GM19395 (cell line): Measurements from ENCODE around the gene C1orf226.

ENCODE experiments used
- ATAC-seq: cut with Tn5 transposase; IDR thresholded peaks from one replicate; pipeline ENCODE4 v1.9.1; 2021; ENCODE audit warnings: mild to moderate bottlenecking, moderate library complexity; ENCODE audit not compliant: unreplicated experiment

The C1orf226 gene

GRCh38 chr1:162365284-162366020, 16.1 kb upstream of the C1orf226 start:
- no peak for ATAC-seq

- ATAC-seq, result no peak
These were observed 15.4 kb upstream of the C1orf226 start for GRCh38 chr1:162366149-162366548.

DNA sequence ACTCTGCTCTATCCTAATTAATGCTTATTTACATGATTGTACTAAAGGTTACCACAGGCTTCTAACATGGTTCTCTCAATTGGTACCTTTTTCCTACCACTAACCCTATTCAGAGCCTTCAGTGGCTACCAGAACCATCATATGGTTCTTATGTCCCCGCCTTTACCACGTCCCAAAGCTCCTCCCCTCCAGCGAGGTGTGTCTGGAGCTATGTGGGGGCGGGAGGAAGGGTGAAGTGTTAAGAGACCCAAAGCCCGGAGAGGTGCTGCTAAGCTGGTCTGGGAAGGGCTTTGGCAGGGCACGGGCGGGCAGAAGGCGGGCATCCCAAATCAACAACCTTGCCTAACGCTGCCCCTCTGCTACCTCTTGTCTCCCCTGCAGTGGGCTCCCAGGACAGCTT, 14.9 kb upstream of the C1orf226 start:
- ATAC-seq, result no peak

- no peak for ATAC-seq
These were observed 14.5 kb upstream of the C1orf226 start for GRCh38 chr1:162367073-162367472.

- no peak for ATAC-seq
These were observed 13.8 kb upstream of the C1orf226 start for GRCh38 chr1:162367772-162368171.

GRCh38 chr1:162368451-162368850, 13.1 kb upstream of the C1orf226 start:
- no peak for ATAC-seq

- ATAC-seq, result no peak
These were observed 12.0 kb upstream of the C1orf226 start for GRCh38 chr1:162369571-162369970.

DNA sequence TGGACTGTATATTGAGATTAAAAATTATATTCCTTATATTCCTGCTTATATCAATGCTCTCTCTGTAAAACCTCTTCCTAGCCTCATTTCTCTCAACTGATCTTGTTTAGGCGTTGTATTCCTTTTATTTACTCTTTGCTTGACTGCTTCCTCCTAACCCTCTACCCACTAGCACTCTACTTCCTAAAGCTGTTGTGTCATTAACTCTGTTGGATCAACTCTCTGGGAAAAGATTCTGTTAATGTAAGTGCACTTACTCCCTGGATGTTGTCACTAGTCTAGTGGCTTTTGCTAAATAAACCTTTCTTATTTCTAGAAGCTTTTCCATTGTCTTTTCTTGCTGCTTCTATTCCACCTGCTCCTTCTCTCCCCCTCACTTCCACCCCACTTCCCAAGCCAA, 11.4 kb upstream of the C1orf226 start:
- no peak for ATAC-seq

DNA sequence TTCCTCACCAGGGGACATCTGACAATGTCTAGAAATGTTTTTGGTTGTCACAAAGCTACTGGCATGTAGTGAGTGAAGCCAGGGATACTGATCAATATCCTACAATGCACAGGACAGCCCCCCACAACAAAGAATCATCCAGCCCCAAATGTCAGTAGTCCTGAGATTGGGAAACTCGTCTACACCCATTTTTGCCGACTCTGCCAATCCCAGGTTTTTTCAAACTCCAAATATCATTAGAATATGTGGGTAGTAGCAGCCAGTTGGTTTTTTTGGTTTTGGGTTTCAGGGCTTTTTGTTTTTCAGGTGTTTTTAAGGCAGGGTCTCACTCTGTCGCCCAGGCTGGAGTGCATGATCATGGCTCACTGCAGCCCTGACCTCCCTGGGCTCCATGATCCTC, 10.8 kb upstream of the C1orf226 start:
- no peak for ATAC-seq

GRCh38 chr1:162371611-162372010, 9.9 kb upstream of the C1orf226 start:
- no peak for ATAC-seq

DNA sequence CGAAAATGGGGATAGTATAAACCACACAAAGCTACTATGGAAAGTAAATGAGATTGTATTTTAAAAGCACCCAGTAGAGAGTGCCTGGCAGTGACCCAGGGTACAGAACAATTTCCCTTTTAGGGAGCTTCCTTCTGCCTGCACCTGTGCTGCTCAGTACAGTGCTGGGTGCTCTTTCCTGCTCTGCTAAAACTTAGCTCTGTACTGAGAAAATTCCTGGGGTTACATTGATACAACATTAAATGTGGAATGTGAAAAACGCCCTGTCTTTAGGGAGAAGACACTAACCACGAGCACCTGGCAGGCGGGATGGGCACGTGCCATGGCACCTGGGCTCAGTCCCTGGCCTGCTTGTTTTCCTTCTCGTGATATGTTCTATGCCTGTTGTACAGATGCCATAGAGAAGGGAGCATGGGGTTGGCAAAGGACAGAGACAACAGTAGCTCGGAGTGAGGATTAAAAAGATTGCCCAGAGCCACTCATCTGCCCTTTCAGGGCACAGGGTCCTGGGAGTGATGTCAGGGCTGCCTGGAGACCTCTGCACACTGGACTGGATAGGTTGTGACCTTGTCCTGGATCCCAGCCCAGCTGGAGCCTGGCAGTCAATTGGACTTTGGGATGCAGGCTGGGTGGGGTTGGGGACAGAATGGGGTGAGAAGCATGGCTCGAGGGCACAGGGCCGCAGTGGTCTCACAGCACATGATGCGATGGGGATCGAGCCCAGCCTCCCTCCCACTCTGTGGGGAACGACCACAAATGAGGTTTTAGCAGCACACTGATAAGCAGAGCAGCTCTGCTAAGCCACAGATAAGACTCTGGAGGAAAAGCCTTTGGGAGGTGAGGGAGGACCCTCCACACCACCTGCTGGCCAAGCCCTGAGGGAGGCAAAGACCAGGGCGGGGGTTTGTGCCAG, 9.1 kb upstream of the C1orf226 start:
- ATAC-seq, result no peak

DNA sequence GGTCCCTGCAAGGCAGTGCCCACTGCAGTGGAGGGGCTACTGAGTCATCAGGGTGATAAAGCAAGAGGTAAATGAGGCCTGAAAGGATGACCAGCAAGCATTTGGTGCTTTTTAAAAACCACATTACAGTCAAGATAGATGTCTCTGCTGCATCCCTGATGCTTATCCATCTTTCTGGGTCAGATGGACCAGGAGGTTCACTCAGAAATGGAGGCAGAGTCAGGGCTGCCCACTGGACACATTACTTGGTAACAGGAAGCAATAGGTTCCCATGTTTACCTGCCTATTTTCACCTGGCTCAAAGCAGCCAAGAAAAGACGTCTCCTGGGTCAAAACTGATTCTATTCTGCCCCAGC, 8.5 kb upstream of the C1orf226 start:
- no peak for ATAC-seq

DNA sequence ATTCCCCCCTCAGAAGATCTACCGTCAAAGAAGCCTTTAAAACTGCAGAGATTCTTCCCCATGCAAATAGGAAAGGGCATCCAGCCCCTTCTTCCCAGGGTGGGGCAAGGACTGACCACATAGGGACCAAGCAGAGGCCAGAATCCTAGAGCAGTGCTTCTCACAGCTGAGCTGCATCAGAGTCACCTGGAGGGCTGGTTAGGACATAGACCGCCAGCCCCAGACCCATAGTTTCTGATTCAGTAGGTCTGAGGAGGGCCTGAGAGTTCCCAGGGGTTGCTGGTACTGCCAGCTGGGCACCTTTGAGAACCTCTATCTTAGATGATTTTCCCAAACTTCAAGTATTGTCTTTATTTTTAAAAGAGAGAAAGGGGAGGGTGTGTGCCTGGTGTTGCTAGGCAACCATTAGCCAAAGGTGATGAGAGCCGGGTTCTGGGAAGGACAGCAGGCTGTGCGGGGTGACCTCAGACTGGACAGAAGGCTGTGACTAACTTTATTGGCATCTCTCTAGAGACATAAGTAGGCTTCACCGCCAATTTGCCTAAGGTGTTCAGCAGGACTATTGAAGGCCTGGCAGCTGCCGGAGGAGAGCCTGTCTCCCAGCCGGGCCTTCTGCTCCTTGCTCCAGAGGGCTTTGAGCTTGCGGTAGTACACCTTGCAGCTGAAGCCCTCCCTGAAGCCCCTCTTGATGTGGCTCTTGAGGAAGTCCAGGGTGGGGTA, 7.8 kb upstream of the C1orf226 start:
- no peak for ATAC-seq

DNA sequence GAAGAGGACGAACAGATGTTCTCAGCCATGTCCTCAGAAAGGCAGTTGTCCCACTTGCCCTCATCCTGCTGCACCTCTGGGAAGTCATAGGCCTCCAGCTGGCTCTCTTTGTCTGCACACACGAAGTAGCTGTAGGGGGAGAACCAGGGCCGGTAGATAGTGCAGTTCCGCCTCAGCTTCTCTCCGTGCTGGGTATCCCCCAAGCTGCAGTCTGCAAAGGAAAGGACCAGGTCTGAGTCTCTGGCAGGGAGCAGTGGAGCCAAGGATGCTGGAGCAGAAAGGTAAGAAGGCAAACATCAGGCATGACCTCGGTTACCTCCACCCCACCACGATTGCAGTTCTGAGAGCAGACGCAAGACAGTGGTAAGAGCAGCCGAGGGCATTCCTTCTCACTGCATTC, 7.1 kb upstream of the C1orf226 start:
- ATAC-seq, result no peak

DNA sequence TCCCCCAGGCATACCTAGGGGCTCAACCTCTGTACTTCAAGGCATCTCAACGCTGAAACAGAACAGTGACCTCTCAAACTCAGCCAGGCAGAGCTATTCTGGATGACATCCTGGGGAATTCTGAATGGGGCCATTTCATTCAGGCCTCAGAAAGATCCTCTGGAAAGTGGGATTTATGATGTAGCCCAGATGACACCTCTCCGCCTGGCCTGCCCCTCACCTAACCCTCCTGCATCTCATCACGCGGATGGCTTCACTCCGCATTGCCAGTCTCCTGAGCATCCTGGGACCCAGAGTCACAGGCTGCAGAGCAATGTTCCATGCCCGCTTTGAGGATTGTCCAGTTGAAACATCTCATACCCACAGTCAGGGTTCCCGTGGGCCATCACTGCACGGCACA, 6.1 kb upstream of the C1orf226 start:
- no peak for ATAC-seq

- no peak for ATAC-seq
These were observed 4.8 kb upstream of the C1orf226 start, which contains the start of gene SPATA46 for GRCh38 chr1:162376691-162377090. SPATA46 (minus strand) TSS chr1:162376854; CDS start chr1:162376790, 64 bp downstream.

- no peak for ATAC-seq
These were observed 1.3 kb upstream of the C1orf226 start for GRCh38 chr1:162380061-162380846.

- ATAC-seq, result no peak
These were observed 618 bp downstream of the C1orf226 start for GRCh38 chr1:162381941-162382750.

DNA sequence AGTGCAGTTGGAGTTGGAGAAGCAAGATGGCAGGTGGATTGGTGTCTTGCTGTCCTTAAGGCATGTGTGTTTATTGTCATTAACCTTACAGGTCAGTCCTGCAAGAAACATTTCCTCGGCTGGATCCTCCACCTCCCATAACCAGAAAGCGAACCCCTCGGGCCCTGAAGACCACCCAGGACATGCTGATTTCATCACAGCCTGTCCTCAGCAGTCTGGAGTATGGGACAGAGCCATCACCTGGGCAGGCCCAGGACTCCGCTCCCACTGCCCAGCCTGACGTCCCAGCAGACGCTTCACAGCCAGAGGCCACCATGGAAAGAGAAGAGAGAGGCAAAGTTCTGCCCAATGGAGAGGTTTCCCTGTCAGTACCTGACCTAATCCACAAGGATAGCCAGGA, 1.6 kb downstream of the C1orf226 start:
- no peak for ATAC-seq

DNA sequence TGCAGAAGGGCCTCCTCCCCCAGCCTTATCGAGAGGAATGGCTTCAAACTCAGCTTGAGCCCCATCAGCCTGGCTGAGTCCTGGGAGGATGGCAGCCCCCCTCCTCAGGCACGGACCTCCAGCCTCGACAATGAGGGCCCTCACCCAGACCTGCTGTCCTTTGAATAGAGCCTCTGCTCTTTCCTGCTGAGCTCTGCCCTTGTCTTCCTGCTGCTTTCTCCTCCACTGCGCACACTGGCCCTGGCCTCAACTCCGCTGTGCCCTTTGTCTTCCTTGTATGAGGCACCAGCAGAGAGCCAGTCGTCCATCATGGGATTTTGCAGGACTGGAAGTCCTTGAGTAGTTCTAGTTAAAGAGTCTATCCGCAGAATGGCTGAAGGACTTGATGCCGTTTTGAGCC, 2.0 kb downstream of the C1orf226 start:
- ATAC-seq, result no peak
